Measurements from ENCODE around the gene PNPLA1.
A peak's percentile ranks its signal among the peaks of the same experiment; 100 is the strongest.

The PNPLA1 gene, protein sequence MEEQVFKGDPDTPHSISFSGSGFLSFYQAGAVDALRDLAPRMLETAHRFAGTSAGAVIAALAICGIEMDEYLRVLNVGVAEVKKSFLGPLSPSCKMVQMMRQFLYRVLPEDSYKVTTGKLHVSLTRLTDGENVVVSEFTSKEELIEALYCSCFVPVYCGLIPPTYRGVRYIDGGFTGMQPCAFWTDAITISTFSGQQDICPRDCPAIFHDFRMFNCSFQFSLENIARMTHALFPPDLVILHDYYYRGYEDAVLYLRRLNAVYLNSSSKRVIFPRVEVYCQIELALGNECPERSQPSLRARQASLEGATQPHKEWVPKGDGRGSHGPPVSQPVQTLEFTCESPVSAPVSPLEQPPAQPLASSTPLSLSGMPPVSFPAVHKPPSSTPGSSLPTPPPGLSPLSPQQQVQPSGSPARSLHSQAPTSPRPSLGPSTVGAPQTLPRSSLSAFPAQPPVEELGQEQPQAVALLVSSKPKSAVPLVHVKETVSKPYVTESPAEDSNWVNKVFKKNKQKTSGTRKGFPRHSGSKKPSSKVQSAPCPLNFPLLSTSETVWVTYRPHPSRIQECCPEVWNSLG

DNA sequence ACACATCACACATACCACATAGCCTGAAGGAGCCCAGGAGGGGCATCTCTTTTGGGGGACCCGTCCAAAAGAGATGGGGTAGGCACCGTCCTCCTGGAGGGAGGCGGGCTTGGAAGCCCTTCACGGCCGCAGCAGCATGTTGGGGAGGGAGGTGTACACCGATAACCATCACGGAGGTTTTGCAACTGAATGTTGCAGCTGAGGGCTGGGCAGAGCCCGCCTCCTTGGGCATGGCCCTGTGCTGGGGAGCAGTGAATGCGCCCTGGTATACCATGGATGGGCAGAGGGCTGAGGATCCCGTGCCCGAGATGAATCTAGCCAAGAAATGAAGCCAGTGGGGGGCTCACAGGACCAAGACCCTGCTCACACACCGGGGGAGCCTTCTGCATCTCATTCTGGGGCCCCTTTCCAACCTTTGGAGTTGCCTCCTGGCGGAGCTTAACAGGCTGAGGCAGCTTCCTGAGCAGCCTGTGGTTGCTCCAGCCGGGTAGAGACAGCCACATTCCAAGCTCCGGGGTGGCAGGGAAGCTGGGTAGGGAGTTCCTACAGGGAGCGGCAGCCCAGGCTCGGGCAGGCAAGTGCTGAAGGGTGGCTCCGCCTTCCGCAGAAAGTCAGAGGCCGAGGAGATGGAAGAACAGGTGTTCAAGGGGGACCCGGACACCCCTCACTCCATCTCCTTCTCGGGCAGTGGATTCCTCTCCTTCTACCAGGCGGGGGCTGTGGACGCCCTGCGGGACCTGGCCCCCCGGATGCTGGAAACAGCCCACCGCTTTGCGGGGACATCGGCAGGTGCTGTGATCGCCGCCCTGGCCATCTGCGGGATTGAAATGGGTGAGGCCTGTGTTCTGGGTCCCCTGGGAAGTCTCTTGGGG, at the start of gene PNPLA1:
PNPLA1 (plus strand) TSS at position 227 of the 872 bp plus-strand sequence; CDS start at position 627, 400 bp downstream.
- DNase-seq: no peak

DNA sequence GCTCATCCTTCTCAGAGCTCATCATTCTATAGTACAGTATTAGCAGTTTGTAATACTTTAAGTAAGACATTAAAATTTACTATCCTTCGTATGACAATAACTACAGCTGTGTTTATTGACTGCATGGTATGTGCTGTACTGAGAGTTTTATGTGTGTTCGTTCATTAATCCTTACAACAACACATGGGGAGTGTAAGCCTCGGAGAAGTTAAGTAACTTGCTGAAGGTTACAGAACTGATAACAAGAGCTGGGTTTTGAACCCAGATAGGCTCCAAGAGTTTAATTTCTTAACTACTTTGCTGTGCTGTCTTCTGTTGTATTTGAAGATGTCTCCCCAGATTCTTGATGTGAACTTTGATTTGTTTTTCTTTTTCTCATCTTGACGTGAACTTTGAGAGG, 49.6 kb upstream of the PNPLA1 start:
- DNase-seq: no peak

DNA sequence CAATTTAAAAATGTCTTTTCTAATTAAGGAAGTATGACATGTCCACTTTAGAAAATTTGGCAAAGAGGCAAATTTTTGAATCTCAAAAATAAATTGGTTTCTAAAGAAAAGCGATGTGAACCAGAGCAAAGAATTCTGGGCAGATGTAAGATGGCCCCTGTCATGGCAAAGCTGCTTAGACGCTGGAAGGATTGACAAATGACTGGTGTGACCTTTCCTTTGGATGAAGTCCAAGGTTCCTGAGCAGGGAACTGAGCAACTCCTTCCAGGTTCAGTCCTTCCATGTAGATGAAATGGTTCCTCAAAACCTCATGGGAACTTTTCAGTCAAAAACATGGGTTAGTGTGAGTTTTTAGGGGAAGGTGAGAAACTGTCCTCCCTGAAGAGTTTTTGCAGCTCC, 48.2 kb upstream of the PNPLA1 start:
- DNase-seq: no peak

DNA sequence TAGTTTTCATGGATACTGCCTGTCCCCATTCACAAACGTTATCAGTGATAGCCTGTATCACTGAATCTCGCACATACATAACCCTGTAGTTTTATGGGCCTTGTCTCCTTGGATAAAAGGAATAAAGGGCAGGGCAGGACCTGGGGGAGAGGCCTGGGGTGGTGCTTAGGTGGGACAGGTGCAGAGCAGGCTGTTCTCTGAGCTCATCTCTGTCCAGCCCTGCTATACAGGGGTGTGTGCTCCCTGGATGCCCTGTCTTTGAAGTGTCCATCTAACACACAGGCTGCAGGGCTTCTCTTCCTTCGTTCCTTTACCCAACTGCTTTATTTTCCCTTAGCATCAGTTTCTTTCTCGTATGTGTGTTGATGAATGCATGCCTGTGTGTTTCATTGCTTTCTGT, 46.9 kb upstream of the PNPLA1 start:
- no peak for DNase-seq

DNA sequence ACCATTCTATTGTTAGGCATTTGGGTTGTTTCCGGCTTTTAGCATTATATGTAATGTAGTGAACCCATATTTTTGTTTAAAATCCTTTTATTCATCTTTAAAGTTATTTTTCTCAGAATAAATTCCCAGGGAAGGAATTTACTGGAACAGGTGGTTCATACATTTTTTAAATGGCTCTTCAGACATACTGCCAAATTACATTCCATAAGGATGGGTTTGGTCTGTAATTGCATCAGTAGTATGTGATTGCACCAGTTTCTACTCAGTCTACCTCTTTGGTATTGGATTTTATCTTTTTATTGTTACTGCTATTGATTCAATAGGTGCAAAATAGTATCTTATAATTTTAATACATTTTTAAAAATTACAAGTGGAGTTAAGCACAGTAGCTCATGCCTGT, 46.2 kb upstream of the PNPLA1 start:
- DNase-seq: no peak

DNA sequence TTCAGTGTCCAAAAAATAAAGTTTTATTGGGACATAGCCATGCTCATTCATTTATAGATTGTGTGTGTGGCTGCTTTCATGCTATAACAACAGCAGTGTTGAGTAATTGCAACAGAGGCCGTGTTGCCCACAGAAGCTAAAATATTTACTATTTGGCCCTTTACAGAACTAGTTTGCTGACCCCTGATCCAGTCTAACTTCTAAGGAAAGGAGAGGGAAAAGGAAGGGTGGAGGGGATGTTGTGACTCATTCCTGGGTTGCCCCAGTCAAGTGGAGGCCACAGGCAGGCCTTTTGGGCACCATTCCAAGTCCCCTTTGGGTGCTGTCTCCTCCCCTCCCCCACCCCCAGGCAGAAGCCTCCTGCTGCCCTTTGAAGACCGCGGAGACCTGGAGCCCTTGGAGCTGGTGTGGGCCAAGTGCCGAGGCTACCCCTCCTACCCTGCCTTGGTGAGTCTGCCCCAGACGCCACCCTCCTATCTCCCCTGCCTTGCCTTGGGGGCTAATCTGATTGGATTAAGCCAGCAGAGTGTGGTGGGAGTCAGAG, 44.9 kb upstream of the PNPLA1 start:
- no peak for DNase-seq

DNA sequence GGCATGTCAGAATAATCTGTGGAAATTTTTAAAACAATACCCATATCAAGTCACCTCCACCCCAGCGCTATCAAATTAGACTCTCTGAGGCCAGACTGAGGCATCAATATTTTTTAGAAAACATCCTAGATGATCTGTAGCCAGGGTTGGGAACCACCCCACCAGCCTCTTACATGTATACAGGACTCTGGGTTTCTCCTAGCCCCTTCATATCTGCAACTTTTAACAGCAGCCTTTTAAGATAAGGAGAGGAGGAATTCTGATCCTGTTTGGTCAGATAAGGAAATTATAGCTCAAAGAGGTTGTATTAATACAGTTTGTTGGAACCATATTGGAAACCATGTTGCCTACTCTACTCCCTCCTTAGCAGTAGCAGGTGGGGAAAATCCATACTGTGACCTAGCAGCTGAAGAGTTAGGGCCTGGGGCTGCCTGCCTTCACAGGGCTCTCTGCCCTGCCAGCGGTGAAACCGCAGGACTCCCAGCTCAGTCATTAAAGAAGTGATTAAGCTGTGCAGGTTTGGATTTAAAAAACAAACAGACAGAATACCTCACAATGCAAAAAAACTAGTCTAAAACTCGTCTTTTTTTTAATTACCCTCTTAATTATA, 43.3 kb upstream of the PNPLA1 start:
- no peak for DNase-seq

DNA sequence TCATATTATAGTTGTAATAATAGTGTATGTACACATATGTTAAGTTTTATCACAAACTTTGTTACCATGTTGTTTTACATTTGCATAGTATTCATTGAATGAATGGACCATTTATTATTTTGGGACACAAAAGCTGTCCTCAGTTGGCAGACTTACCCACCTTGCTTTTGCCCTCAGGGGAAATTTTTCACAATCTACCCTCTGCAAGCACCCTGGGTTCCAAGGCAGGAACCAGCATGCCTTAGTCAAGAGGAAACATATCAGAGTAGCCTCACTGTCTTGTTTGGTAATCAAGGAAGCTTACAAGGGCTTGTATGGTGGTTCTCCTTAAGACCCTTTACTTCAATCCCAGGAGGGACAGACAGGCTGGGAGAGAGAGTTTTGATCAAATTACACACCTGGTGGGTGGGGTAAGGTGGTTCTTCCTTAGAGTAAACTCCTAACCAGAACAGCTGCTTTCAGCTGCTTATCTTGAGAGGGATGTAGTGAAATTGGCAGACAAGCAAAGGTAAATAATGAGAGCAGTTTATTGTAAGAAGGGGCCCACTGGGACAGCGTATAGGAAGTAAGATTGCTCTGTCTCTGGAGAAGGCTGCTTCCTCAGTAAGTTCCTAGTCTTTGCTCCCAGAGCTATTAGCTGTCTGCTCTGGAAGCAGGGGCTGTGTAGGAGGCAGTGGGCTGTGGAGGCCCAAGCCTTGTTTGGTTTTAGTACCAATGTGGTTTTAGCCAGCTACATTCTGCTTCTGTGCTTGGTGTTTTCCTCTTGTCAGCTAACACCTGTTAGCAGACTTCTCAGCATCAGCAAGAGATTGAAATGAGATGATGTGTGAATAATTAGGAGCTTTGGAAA, 42.3 kb upstream of the PNPLA1 start:
- DNase-seq: peak; percentile 77

DNA sequence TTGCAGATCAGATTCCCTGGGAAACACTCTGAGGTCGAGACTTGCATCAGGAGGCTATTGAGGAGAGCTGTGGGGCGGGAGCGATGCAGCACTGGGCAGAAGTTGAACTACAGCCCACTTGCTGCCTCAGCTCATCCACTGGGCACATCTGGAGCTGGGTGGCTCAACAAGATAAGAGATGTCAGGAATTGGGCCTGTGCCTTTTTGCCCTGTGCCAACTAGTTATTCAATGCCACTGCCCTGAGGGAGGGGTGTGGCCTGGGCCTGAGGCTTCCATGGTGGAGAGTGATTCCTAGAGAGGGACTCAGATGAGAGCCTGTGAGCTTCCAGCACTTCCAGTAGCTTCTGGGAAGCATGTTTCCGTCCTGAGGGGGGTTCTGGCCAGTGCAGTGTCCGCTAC, 40.6 kb upstream of the PNPLA1 start:
- DNase-seq: no peak

DNA sequence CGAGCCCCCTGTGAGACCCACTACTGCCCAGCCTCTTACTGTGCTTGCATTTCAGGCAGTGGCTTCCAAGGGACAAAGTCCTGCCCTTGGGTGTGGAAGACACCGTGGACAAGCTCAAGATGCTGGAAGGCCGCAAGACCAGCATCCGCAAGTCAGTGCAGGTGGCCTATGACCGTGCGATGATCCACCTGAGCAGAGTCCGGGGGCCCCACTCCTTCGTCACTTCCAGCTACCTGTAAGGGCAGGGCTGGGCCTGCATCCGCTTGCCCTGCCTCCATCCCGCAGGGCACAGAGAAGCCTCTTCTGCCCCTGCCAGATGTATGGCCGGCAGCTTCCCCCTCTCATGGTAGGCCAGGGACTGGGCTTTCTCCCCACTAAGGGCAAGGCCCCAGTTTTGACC, 39.5 kb upstream of the PNPLA1 start:
- no peak for DNase-seq

DNA sequence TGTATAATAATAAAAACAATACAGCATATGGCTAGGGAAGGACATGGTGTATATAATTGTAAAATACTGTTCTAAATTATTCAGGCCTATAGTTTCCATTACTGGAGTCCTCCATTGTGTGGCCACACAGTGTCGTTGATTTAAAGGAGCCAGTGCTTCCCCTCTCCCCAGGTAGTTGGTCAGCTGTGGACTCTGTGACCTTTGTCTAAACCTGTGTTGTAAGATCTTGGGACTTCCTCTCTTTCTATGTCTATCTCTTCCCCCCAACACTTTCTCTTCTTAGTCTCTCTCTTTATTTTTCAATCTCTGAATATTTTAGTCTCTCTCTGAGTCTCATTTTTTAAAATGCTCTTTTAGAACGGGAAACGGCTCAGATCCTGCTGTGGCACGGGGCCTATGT, 37.7 kb upstream of the PNPLA1 start:
- DNase-seq: no peak

DNA sequence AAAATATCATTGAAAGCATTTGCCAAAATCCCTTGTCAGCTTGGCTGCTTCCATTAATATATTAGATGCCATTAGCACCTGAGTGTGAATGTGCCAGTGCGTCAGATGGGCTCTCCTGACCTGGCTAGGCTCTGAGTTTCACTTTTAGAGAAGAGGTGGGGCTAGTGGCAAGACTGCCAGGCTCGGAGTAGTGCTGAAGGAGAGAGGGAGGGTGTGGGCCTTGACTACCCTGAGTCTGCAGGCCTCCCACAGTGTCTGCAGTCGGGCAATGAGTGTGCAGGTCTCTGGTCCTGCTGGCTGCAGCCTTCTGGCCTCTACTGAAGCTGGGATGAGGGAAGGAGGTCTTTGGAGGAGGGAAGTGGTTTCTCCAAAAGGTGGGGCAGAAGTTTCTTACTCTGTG, 34.6 kb upstream of the PNPLA1 start:
- no peak for DNase-seq

DNA sequence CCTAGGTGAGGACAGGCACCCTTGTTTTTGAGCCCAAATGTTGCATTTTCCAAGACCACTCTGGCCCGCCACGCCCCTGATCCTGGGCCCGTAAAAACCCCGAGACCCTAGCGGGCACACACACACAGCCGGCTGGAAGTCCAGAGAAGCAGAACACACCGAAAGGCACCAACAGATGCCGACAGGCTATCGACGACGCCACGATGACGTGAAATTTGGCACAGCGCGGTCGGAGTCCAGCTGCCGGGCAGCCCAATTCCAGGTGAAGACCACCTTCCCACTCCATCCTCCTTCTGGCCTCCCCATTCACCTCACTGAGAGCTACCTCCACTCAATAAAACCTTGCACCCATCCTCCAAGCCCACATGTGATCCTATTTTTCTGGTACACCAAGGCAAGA, 34.0 kb upstream of the PNPLA1 start:
- no peak for DNase-seq

DNA sequence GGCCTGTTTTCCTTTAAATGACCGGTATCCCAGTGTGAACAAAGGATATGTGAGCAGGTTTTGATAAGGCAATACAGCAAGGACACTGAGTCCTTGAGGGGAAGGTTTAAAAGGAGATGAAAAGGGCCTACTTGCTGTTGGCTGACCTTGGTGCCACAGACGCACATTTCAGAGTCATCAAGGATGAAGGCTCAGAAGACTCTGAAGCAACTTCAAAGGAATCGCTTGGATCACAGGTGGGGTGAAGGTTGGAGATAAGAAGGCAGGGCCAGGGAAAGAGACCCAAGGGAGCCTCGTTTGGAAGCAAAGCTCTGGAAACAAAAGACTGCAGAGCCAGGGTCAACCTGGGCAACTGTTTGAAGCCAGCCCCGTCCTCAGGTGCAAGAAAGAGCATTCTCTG, 30.1 kb upstream of the PNPLA1 start:
- DNase-seq: no peak

DNA sequence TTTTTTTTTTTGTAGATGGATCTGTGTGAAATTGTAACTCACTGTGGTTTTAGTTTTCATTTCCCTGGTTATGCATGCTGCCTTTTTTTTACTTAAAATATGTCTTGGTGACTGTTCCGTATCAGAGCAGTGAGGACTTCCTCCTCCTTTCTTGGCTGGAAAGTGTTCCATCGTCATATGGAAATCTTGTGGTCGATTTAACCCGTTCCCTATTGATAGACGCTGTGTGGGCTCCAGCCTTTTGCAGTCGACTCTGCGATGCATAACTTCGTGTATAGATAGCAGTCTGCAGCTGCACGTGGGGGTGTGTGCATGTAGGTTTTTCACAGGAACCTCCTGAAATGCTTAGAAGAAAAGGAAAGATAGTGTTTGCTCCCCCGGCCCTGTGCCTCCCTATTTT, 28.1 kb upstream of the PNPLA1 start:
- no peak for DNase-seq

DNA sequence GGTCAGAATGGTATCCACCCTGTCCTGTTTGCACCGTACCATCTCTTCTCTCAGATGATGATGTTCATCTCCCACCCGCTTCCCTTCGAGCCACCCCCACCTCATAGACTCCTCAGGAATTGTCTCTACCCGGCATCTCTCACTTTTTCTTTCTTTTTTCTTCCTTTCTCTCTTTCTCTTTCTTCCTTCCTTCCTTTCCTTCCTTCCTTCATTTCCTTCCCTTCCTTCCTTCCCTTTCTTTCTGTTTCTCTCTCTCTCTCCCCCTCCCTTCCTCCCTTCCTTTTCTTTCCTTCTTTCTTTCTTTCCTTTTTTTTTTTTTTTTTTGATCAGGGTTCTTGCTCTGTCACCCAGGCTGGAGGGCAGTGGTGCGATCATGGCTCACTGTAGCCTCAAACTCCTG, 27.7 kb upstream of the PNPLA1 start:
- no peak for DNase-seq

DNA sequence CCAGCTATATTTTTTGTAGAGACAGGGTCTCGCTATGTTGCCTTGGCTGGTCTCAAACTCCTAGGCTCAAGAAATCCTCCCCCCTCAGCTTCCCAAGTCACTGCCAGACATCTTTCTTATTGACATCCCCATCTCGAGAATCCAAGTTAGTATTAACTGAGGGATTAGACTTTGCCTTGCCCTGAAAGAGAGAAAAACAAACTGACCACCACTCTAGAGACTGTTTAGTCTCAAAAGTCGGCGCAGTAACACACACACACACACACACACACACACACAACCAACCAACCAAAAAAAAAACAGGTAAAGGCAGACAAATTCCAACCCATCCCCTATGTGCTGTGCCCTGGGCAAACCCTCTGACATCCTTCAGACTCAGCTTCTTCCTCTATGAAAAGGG, 27.2 kb upstream of the PNPLA1 start:
- no peak for DNase-seq

DNA sequence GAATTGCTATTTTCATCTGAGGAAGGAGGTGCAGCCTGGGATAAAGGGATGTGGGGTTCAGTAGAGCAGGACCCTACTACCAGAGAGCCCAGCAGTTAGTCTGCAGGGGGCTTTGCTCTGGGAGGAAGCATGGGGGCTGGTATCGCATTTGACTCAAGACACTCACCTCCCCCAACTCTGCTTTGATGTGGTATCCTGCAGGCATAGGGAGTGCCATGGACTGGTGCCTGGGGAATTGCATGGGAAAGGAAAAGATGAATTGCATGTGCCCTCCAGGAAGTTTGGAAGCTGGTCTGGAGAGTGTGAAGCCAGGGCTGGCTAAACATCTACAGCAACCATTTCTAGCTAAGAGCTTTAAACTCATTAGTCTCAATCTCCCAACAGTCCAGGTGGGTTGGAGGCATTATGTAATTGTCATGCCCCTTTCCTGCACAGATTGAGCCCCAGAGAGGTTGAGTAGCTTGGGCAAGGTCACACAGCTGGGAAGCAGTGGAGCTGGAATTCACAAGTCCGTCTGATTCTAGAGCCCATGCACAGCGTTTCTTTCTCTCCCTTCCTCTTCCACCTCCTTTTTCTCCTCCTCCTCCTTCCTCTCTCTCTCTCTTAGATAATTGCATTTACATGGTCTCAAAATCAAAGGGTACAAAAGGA, 26.2 kb upstream of the PNPLA1 start:
- no peak for DNase-seq

DNA sequence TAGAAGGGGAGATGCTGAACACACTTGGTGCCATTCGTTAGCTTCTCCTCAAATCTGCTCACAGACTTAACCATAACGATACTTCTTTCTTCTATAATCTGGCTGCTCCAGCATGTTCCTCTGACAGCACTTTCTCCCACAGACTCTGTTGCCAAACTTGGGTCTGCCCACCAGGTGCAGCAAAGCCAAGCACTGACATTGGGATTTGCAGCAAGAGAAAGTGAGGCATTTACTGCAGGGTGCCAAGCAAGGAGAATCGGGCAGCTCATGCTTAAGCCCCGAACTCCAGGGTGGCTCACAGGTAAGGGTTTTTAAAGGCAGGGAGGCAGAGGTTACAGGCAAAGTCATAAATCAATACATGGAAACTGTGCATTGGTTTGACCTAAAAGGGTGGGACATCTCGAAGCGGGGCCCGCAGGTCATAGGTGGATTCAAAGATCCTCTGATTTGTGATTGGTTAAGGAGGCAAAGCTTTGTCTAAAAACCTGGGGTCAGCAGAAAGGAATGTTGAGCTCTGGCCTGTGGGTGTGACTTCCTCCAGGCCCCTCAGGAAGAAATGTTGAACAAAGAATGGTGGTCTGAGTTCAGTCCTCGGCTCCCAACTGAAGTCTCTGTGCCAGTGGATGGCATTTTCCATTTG, 25.1 kb upstream of the PNPLA1 start:
- no peak for DNase-seq

DNA sequence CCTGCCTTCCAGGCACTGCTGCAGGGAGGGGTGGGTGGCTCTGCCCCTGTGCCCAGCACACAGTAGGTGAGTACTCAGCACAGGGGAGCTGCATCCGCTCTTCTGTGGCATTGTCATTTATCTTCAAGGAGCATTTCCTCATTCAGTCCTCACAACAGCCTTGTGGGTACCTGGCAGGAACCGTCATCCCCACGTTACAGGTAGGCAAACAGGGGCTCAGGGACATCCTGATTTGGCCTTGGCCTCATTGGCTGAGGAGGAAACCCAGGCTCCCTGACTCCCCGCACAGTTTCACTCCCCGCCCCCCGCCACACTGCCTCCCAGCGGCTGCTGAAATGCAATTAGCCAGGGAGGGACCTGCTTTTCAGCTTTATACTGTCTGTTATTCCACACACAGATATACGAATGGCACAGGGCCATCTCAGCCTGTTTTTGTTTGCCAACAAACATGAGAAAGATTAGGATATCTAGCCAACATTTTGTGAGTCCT, 24.2 kb upstream of the PNPLA1 start:
- DNase-seq: no peak
